HG03354 (cell line): Measurements from ENCODE around the gene HS3ST3A1.

Experiments
- ATAC-seq: cut with Tn5 transposase; IDR thresholded peaks from one replicate; pipeline ENCODE4 v1.9.1; 2021; ENCODE audit warnings: mild to moderate bottlenecking; ENCODE audit not compliant: unreplicated experiment, poor library complexity, severe bottlenecking

The HS3ST3A1 gene

GRCh38 chr17:13599168-13599577 lies 2.6 kb downstream of the HS3ST3A1 start:
- ATAC-seq: no peak

GRCh38 chr17:13598353-13599167 lies 3.2 kb downstream of the HS3ST3A1 start:
- no peak for ATAC-seq

GRCh38 chr17:13597723-13598347 lies 3.9 kb downstream of the HS3ST3A1 start:
- ATAC-seq: no peak

- no peak for ATAC-seq
These were observed 5.3 kb downstream of the HS3ST3A1 start for GRCh38 chr17:13596241-13596923.

- ATAC-seq: no peak
These were observed 6.2 kb downstream of the HS3ST3A1 start for GRCh38 chr17:13595599-13595899.

- ATAC-seq: peak; percentile 61
These were observed 6.7 kb downstream of the HS3ST3A1 start for GRCh38 chr17:13594762-13595598.

- no peak for ATAC-seq
These were observed 7.4 kb downstream of the HS3ST3A1 start for GRCh38 chr17:13594310-13594709.

- no peak for ATAC-seq
These were observed 8.0 kb downstream of the HS3ST3A1 start for GRCh38 chr17:13593757-13594156.

- ATAC-seq: no peak
These were observed 8.5 kb downstream of the HS3ST3A1 start for GRCh38 chr17:13593021-13593751.

- ATAC-seq: no peak
These were observed 9.3 kb downstream of the HS3ST3A1 start for GRCh38 chr17:13592427-13592826.

- no peak for ATAC-seq
These were observed 11.3 kb downstream of the HS3ST3A1 start for GRCh38 chr17:13590441-13590840.

GRCh38 chr17:13589658-13590057 lies 12.1 kb downstream of the HS3ST3A1 start:
- ATAC-seq: no peak

- ATAC-seq: no peak
These were observed 14.0 kb downstream of the HS3ST3A1 start for GRCh38 chr17:13587487-13588338.

GRCh38 chr17:13584701-13585080 lies 17.0 kb downstream of the HS3ST3A1 start:
- no peak for ATAC-seq

- no peak for ATAC-seq
These were observed 17.6 kb downstream of the HS3ST3A1 start for GRCh38 chr17:13583996-13584700.

- no peak for ATAC-seq
These were observed 18.8 kb downstream of the HS3ST3A1 start for GRCh38 chr17:13582776-13583547.

- ATAC-seq: no peak
These were observed 19.8 kb downstream of the HS3ST3A1 start for GRCh38 chr17:13581925-13582324.
